Astrocyte of the spinal cord (primary cell): ENCODE results near the gene TNS1.

ENCODE experiments used
- DNase-seq: peaks from one replicate; pipeline ENCODE4 v3.0.0; 2011; ENCODE audit warnings: low read depth, low spot score
- H3K4me3 ChIP-seq: 2 replicates; pipeline ENCODE4 v1.5.1; 2011; ENCODE audit warnings: low read depth, mild to moderate bottlenecking, low read length, moderate library complexity
- CTCF ChIP-seq: IDR thresholded peaks from 2 replicates; pipeline ENCODE4 v1.5.1; 2012; ENCODE audit warnings: low read depth, mild to moderate bottlenecking, low read length, inconsistent platforms
- in situ Hi-C: cut with HindIII; loops from 2 replicates; pipeline ENCODE4 v1.10.0; 2017; ENCODE audit warnings: low sequenced_read_pairs

The TNS1 gene

DNA sequence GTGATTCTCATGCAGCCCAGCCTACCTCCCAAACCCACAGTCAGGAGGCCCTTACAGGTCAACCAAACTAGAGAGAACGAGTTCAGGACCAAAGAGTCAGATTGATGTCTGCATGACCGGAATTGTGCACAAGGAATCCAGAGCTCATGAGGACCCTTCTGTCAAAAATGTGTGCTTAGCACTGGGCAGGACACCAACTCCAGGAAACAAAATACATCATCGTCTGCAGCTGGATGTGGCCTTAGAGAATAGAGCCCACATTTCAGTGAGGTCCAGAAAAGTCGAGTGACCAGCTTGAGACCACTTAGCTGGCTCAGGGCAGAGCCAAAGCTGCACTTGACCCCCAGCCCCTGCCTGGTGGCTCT, 3.2 kb downstream of the TNS1 start:
- in situ Hi-C loops, result no loop called here
- DNase-seq, result no peak
- no peak overlapping the region for H3K4me3 ChIP-seq
- no peak for TF ChIP-seq CTCF

GRCh38 chr2:217998926-217999594, 3.7 kb downstream of the TNS1 start:
- no peak overlapping the region for H3K4me3 ChIP-seq
- no peak for TF ChIP-seq CTCF
- in situ Hi-C loops, result no loop called here
- DNase-seq, result no peak

DNA sequence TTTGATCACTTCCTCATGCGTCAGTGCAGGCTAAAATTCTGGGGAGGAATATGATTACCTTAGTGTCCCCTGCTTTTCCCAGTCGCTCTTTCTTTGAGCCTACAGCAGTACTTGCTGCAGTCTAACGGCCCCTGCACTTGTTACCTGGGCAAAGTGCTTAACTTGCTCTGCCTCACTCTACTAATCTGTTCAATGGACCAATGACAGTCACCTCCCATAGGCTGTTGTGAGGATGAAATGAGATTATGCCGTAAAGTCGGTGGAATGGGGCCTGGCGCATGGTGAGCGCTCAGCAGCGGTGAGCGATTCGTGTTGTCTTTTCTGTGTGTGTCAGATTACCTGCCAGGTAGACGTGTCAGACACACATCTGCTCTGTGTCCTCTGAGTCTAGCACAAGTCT, 5.3 kb downstream of the TNS1 start:
- in situ Hi-C loops, result no loop called here
- H3K4me3 ChIP-seq, result no peak overlapping the region
- DNase-seq, result no peak
- TF ChIP-seq CTCF, result no peak

GRCh38 chr2:217996361-217996760, 6.4 kb downstream of the TNS1 start:
- peak; percentile 58 for DNase-seq
- in situ Hi-C loops, result no loop called here
- H3K4me3 ChIP-seq, result no peak overlapping the region
- TF ChIP-seq CTCF, result no peak

DNA sequence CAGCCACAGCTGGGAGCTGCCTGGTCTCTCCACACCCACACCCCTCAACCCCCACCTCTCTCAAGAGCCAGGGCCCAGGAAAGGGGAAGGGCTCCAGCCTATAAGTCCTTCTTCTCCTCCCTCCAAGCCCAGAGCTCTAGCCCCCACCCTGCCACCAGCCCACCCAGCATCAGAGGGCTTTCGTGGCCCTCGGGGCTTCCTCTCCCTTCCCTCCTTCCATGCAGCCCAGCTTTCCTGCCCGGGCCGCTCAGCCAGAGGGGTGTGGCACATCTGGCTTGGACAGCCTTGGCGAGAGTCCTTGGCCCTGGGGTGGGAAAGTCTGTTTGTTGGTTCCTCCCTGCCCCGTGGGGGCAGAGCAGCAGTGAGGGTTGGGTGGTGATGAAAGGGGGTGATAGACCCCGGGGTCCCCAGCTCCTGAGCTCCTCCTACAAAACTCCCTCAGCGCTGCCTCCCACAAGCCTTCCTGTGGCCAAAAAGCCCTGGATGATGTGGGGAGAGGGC, 7.0 kb downstream of the TNS1 start:
- TF ChIP-seq CTCF, result no peak
- in situ Hi-C loops, result no loop called here
- DNase-seq, result no peak
- no peak overlapping the region for H3K4me3 ChIP-seq

DNA sequence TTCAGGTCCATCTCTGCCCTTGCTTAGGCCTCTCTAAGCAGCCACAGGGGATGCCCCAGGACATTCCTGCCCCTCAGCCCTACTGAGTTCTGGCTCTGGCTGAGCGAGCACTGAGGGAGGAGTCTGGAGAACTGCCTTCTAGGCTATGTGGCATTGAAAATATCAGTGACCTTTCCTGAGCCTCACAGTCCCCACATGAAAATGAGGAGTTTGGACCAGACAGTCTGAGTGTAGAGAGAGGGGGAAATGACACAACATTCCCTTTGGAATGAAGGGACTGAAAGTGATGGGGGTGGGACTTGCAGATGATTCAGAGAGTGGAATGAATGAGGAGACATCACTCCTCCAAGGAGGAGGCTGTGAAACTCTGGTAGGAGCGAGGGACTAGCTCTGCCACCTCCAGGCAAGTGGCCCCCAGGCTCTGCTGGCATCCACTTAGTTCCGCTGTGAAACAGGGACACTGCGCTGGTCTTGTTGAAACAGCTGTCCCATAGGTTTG, 8.0 kb downstream of the TNS1 start:
- in situ Hi-C loops, result no loop called here
- no peak overlapping the region for H3K4me3 ChIP-seq
- DNase-seq, result peak; percentile 52
- no peak for TF ChIP-seq CTCF
